Measurements from ENCODE around the gene NEDD9.
A peak's percentile ranks its signal among the peaks of the same experiment; 100 is the strongest.

The NEDD9 gene

GRCh38 chr6:11144393-11144851 is 88.0 kb downstream of the NEDD9 start:
- DNase-seq (ENCODE audit: low read depth in 2 of 2) = no peak

GRCh38 chr6:11143394-11144371 is 88.8 kb downstream of the NEDD9 start:
- peak; percentile 46 to 52 for DNase-seq (ENCODE audit: low read depth in 2 of 2)

GRCh38 chr6:11142296-11143027 is 90.0 kb downstream of the NEDD9 start:
- no peak for DNase-seq (ENCODE audit: low read depth in 2 of 2)

GRCh38 chr6:11141295-11141694 is 91.2 kb downstream of the NEDD9 start:
- no peak for DNase-seq (ENCODE audit: low read depth in 2 of 2)

- DNase-seq (ENCODE audit: low read depth in 2 of 2) = no peak
Observed at GRCh38 chr6:11140056-11140455, 92.4 kb downstream of the NEDD9 start.

- no peak for DNase-seq (ENCODE audit: low read depth in 2 of 2)
Observed at GRCh38 chr6:11139051-11139960, 93.2 kb downstream of the NEDD9 start.

GRCh38 chr6:11136809-11137208 is 95.7 kb downstream of the NEDD9 start:
- no peak for DNase-seq (ENCODE audit: low read depth in 2 of 2)

All from fibroblast of skin of left quadriceps (primary cell).